ENCODE data around the gene ARFGAP3.

DNA sequence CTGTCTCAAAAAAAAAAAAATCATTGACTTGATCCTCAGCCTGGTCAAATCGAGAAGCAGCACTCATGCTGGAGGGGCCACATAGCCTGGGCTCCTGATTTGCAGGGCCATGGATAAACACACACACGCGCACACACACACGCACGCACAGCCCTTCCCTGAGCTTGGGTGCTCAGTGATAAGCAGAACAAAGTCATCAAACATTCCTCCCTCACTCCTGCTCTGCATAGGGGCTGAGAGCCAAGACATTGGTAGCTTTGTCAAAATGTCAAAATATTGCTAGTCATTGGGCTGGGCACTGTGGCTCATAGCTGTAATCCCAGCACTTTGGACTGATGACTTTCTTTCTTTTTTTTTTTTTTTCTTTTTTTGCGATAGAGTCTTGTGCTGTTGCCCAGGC is 102.4 kb downstream of the ARFGAP3 start:
- TF ChIP-seq POLR2AphosphoS5 (IDR thresholded peaks at IDR 0.05; ENCODE audit: borderline replicate concordance, low read depth, low read length) (no peak), EZH2 (IDR thresholded peaks at IDR 0.05) (no peak)

Data from SK-N-MC (cell line).